Keratinocyte (primary cell): ENCODE data around the gene RTN3. TPM values are rescaled to one million over a fixed set of nuclear protein-coding genes. Genes with fewer than 3 reads are reported as not detected.

Source experiments
- DNase-seq: peaks from one replicate; pipeline ENCODE4 v3.0.0-alpha.2; 2011; ENCODE audit warnings: low read depth, missing footprints, low spot score
- FAIRE-seq: peaks from 2 replicates; lab custom pipeline; 2011; peaks lifted over from hg19 to GRCh38; lab: Jason Lieb, UNC
- H2AFZ ChIP-seq: 2 replicates; pipeline ENCODE4 v1.6.0; 2012; ENCODE audit warnings: low read length, control low read depth, inconsistent platforms; ENCODE audit not compliant: control insufficient read depth
- H3K27ac ChIP-seq: 2 replicates; pipeline ENCODE4 v1.5.1; 2011; ENCODE audit warnings: low read length; ENCODE audit not compliant: control insufficient read depth, insufficient read depth
- H3K27me3 ChIP-seq: 3 replicates; pipeline ENCODE4 v1.6.0; 2011; ENCODE audit warnings: low read length; ENCODE audit not compliant: control insufficient read depth, insufficient read depth; ENCODE audit errors: extremely low read depth
- H3K36me3 ChIP-seq, 2 experiments: 2 replicates in 1 of 2; 3 replicates in 1 of 2; pipeline ENCODE4 v1.5.1; 2011; ENCODE audit warnings: low read length in 2 of 2, mild to moderate bottlenecking in 1 of 2; ENCODE audit not compliant: control insufficient read depth in 2 of 2, insufficient read depth in 2 of 2; ENCODE audit errors: extremely low read depth in 1 of 2
- H3K4me1 ChIP-seq: 3 replicates; pipeline ENCODE4 v1.5.1; 2011; ENCODE audit warnings: low read length; ENCODE audit not compliant: control insufficient read depth, insufficient read depth; ENCODE audit errors: extremely low read depth
- H3K4me2 ChIP-seq: 3 replicates; pipeline ENCODE4 v1.6.0; 2011; ENCODE audit warnings: low read depth, low read length; ENCODE audit not compliant: control insufficient read depth, insufficient read depth; ENCODE audit errors: extremely low read depth
- H3K4me3 ChIP-seq, 3 experiments: fragments of 200-600 bp in 1 of 3; sonication (generic) in 1 of 3; 2 replicates in 2 of 3; 3 replicates in 1 of 3; pipeline ENCODE4 v1.5.1; 2011 to 2016; ENCODE audit warnings: low read length in 3 of 3, mild to moderate bottlenecking in 3 of 3, control low read depth in 2 of 3, inconsistent platforms in 1 of 3, low read depth in 1 of 3, mixed read lengths in 1 of 3, mixed run types in 1 of 3, moderate library complexity in 1 of 3; ENCODE audit not compliant: control insufficient read depth in 2 of 3, insufficient read depth in 2 of 3; ENCODE audit errors: extremely low read depth in 1 of 3
- H3K79me2 ChIP-seq: 2 replicates; pipeline ENCODE4 v1.6.0; 2012; ENCODE audit warnings: low read length; ENCODE audit not compliant: control insufficient read depth, insufficient read depth
- H3K9ac ChIP-seq: 3 replicates; pipeline ENCODE4 v1.6.0; 2011; ENCODE audit warnings: low read length; ENCODE audit not compliant: control insufficient read depth, insufficient read depth; ENCODE audit errors: extremely low read depth
- H3K9me1 ChIP-seq: 3 replicates; pipeline ENCODE4 v1.6.0; 2011; ENCODE audit warnings: low read length; ENCODE audit not compliant: control insufficient read depth, insufficient read depth; ENCODE audit errors: extremely low read depth
- H3K9me3 ChIP-seq: 2 replicates; pipeline ENCODE4 v1.5.1; 2012; ENCODE audit warnings: low read depth, low read length; ENCODE audit not compliant: control insufficient read depth
- H4K20me1 ChIP-seq: 3 replicates; pipeline ENCODE4 v1.6.0; 2011; ENCODE audit warnings: low read length; ENCODE audit not compliant: control insufficient read depth, insufficient read depth; ENCODE audit errors: extremely low read depth
- EZH2 ChIP-seq: IDR thresholded peaks from one replicate; pipeline ENCODE4 v1.6.1; 2012; ENCODE audit warnings: inconsistent platforms, mild to moderate bottlenecking, low read length, moderate library complexity
- dilution Hi-C: fragments of 300-500 bp; cut with MboI; formaldehyde crosslinking; loops from one replicate; pipeline ENCODE4 v1.7.0; 2020; ENCODE audit warnings: low sequenced_read_pairs; ENCODE audit not compliant: extremely low pct_ligation_motif_present
- polyA plus RNA-seq, 5 experiments: library from polyadenylated mRNA; depleted of rRNA in 3 of 5; stranded (reverse) in 3 of 5; stranded (forward) in 1 of 5; unstranded in 1 of 5; fragments of >200 nt; gene quantifications; 1 replicate in 1 of 5; 2 replicates in 3 of 5; 3 replicates in 1 of 5; pipeline versions ENCODE4 v1.2.1 to v1.2.3, GENCODE V29; 2011 to 2012; ENCODE audit warnings: missing spikeins in 2 of 5, low read depth in 1 of 5, low replicate concordance in 1 of 5
- TF ChIP-seq, protein P1 (sequence below), 3 experiments: IDR thresholded peaks in 1 of 3; conservative IDR thresholded peaks in 1 of 3; optimal IDR thresholded peaks in 1 of 3; 2 replicates in 2 of 3; 3 replicates in 1 of 3; pipeline versions ENCODE3 to v1.5.1; 2011; ENCODE audit warnings: low read length in 3 of 3, mild to moderate bottlenecking in 3 of 3, moderate library complexity in 2 of 3, control low read depth in 1 of 3, inconsistent platforms in 1 of 3; ENCODE audit not compliant: insufficient read depth in 2 of 3; ENCODE audit errors: extremely low read depth in 1 of 3

Gene RTN3
- polyA plus RNA-seq, 1 donor (not counting 4 experiments of a cell fraction or from before 2014, with no cell fraction given), result 50.8 TPM

DNA sequence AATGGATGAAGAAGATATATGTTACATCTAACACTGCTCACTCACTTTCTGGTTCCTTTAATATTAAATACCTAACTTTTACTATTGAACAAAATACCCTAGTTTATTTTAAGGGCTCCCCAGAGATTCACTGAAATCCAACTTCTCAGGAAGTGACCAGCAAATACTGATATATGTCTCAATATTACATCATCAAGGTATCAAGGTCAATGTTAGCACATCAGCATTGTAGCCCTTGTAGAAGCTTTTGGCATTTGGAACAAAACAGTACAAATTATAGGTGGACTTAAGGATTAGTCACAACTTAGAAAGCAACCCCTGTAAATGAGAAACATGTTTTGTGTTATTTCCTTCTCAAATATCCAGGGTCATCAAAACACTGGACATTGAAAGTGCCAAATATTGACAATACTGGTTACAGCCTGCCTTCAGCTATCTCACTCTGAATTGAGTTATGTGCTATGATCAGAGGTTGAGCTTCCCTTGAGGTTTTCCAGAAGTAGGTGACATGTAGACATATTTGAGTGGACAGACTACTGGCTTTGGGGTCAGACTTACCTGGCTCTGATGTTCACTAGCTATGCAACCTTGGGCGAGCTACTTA is 8.3 kb upstream of the RTN3 start:
- no peaks in the 10 kb centered on the region for H3K9me1 ChIP-seq
- H3K4me3 ChIP-seq, result no peak overlapping the region
- FAIRE-seq, result no peak
- no peak overlapping the region for H2AFZ ChIP-seq
- H3K9me3 ChIP-seq, result no peaks in the 10 kb centered on the region
- TF ChIP-seq, protein P1, sequence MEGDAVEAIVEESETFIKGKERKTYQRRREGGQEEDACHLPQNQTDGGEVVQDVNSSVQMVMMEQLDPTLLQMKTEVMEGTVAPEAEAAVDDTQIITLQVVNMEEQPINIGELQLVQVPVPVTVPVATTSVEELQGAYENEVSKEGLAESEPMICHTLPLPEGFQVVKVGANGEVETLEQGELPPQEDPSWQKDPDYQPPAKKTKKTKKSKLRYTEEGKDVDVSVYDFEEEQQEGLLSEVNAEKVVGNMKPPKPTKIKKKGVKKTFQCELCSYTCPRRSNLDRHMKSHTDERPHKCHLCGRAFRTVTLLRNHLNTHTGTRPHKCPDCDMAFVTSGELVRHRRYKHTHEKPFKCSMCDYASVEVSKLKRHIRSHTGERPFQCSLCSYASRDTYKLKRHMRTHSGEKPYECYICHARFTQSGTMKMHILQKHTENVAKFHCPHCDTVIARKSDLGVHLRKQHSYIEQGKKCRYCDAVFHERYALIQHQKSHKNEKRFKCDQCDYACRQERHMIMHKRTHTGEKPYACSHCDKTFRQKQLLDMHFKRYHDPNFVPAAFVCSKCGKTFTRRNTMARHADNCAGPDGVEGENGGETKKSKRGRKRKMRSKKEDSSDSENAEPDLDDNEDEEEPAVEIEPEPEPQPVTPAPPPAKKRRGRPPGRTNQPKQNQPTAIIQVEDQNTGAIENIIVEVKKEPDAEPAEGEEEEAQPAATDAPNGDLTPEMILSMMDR (optimal IDR thresholded peaks at IDR 0.05 in 1 of 3, IDR thresholded peaks at IDR 0.05 in 1 of 3, conservative IDR thresholded peaks at IDR 0.05 in 1 of 3; ENCODE audit: extremely low read depth in 1 of 3, insufficient read depth in 2 of 3, low read length in 3 of 3), result no peak
- TF ChIP-seq EZH2, result no peak
- dilution Hi-C loops, result no loop called here
- DNase-seq, result no peak
- no peaks in the 10 kb centered on the region for H3K36me3 ChIP-seq
- H4K20me1 ChIP-seq, result no peaks in the 10 kb centered on the region
- no peak overlapping the region for H3K4me2 ChIP-seq
- no peak overlapping the region for H3K27ac ChIP-seq
- no peak overlapping the region for H3K9ac ChIP-seq
- H3K79me2 ChIP-seq, result peaks cover 19% of the 10 kb centered on the region
- peaks cover 31% of the 10 kb centered on the region for H3K4me1 ChIP-seq
- no peaks in the 10 kb centered on the region for H3K27me3 ChIP-seq

DNA sequence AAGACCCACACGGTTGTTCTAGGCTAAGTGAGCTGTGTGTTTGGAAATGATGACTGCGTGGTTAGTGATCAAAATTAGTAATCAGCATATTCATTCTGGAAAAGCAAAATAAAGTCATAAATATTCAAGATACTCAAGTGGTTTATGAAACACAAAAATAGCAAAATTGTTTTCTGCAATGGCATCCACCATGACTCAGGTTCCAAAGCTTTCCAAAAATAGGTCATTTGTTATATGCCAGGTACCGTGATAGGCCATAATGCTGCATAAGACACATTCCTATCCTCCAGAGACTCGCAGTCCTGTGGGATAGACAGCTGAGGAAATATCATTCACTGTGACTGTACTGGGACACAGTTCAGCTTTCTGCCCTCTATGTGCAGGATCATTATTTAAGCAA is 7.7 kb upstream of the RTN3 start:
- dilution Hi-C loops, result no loop called here
- DNase-seq (no peak), FAIRE-seq (no peak)
- no peak overlapping the region for H2AFZ ChIP-seq
- no peak overlapping the region for H3K9ac ChIP-seq
- no peaks in the 10 kb centered on the region for H3K9me1 ChIP-seq
- H3K79me2 ChIP-seq, result peaks cover 19% of the 10 kb centered on the region
- no peaks in the 10 kb centered on the region for H4K20me1 ChIP-seq
- H3K36me3 ChIP-seq, result no peaks in the 10 kb centered on the region
- H3K4me2 ChIP-seq, result no peak overlapping the region
- no peaks in the 10 kb centered on the region for H3K9me3 ChIP-seq
- H3K27me3 ChIP-seq, result no peaks in the 10 kb centered on the region
- no peak overlapping the region for H3K27ac ChIP-seq
- no peak for TF ChIP-seq EZH2
- TF ChIP-seq, protein P1 (optimal IDR thresholded peaks at IDR 0.05 in 1 of 3, IDR thresholded peaks at IDR 0.05 in 1 of 3, conservative IDR thresholded peaks at IDR 0.05 in 1 of 3; ENCODE audit: extremely low read depth in 1 of 3, insufficient read depth in 2 of 3, low read length in 3 of 3), result no peak
- peaks cover 26% of the 10 kb centered on the region for H3K4me1 ChIP-seq
- no peak overlapping the region for H3K4me3 ChIP-seq
